ENCODE results near the gene KCNJ4.

Gene KCNJ4

DNA sequence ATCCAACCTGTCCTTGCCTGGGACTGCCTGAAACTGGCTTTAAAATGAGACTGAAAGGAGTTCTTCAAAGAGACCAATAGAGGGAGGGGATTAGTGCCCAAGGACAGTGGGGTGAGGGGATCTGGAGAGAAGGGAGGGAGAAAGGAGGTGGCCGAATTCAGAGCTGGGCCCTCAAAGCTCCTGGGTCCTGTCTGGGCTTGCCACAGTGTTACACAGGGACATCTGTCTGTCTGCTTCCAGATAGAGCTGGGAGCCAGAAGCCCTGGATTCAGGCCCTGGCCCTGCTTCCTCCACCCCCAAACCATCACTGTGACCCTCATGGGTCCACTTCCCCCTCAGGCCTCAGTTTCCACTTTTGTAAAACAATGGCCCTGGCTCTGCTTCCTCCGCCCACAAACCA is 3.6 kb downstream of the KCNJ4 start:
- peaks cover 0 to 28% (median 23%) of the 10 kb centered on the region in 4 donors for H3K4me1 ChIP-seq
- H3K9me3 ChIP-seq: no peaks in the 10 kb centered on the region

GRCh38 chr22:38450234-38450797 is 4.7 kb downstream of the KCNJ4 start:
- Histone ChIP-seq H3K4me1 (peaks cover 0 to 20% (median 15%) of the 10 kb centered on the region in 4 donors), H3K9me3 (no peaks in the 10 kb centered on the region), H3K36me3 (no peaks in the 10 kb centered on the region), H3K27ac (no peak overlapping the region), H3K27me3 (peaks cover under 1 to 92% of the 10 kb centered on the region in 2 donors), H3K4me3 (no peak overlapping the region)
- TF ChIP-seq, protein P1, sequence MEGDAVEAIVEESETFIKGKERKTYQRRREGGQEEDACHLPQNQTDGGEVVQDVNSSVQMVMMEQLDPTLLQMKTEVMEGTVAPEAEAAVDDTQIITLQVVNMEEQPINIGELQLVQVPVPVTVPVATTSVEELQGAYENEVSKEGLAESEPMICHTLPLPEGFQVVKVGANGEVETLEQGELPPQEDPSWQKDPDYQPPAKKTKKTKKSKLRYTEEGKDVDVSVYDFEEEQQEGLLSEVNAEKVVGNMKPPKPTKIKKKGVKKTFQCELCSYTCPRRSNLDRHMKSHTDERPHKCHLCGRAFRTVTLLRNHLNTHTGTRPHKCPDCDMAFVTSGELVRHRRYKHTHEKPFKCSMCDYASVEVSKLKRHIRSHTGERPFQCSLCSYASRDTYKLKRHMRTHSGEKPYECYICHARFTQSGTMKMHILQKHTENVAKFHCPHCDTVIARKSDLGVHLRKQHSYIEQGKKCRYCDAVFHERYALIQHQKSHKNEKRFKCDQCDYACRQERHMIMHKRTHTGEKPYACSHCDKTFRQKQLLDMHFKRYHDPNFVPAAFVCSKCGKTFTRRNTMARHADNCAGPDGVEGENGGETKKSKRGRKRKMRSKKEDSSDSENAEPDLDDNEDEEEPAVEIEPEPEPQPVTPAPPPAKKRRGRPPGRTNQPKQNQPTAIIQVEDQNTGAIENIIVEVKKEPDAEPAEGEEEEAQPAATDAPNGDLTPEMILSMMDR (IDR thresholded peaks at IDR 0.05): no peak
- intact Hi-C loops (cut with DNase I; ENCODE audit: low total_unique reads): no loop called here
- no peak for DNase-seq

More for the DNA sequence above, 3.6 kb downstream of the KCNJ4 start:
- no peaks in the 10 kb centered on the region for H3K36me3 ChIP-seq
- TF ChIP-seq, protein P1 (IDR thresholded peaks at IDR 0.05): no peak
- no peak overlapping the region for H3K27ac ChIP-seq
- H3K27me3 ChIP-seq: peaks cover 7 to 93% of the 10 kb centered on the region in 2 donors
- intact Hi-C loops (cut with DNase I; ENCODE audit: low total_unique reads): no loop called here
- no peak overlapping the region for H3K4me3 ChIP-seq
- DNase-seq: no peak

DNA sequence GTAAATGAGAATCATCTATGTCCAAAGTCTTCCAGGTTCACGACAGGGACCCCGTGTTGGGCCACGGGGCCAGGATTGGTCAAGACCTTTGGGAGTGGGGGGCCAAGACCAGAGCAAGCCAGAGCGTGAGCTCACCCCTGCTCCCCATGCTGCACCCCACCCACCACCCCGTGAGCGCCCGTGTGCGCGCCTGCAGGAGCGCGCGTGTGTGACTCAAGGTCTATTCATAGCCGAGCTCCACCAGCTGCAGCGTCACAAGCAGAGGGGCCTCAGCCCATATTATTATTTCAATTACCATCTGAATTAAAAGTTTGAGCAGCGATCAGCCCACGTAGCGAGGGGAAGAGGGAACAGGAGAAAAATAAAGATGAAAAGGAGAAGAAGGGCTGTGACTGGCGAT is 5.2 kb downstream of the KCNJ4 start:
- peaks cover 0 to 93% of the 10 kb centered on the region in 2 donors for H3K27me3 ChIP-seq
- no peak overlapping the region for H3K4me3 ChIP-seq
- H3K27ac ChIP-seq: no peak overlapping the region
- no peaks in the 10 kb centered on the region for H3K9me3 ChIP-seq
- intact Hi-C loops (cut with DNase I; ENCODE audit: low total_unique reads): no loop called here
- TF ChIP-seq, protein P1 (IDR thresholded peaks at IDR 0.05): no peak
- peaks cover 0 to 14% (median 12%) of the 10 kb centered on the region in 4 donors for H3K4me1 ChIP-seq
- DNase-seq: no peak
- no peaks in the 10 kb centered on the region for H3K36me3 ChIP-seq

GRCh38 chr22:38448945-38449745 is 5.9 kb downstream of the KCNJ4 start:
- H3K27ac ChIP-seq: no peak overlapping the region
- H3K36me3 ChIP-seq: no peaks in the 10 kb centered on the region
- H3K27me3 ChIP-seq: peaks cover 0 to 93% of the 10 kb centered on the region in 2 donors
- H3K4me3 ChIP-seq: no peak overlapping the region
- no peak for DNase-seq
- intact Hi-C loops (cut with DNase I; ENCODE audit: low total_unique reads): no loop called here
- peaks cover 0 to 10% (median 7%) of the 10 kb centered on the region in 4 donors for H3K4me1 ChIP-seq
- TF ChIP-seq, protein P1 (IDR thresholded peaks at IDR 0.05): no peak
- H3K9me3 ChIP-seq: no peaks in the 10 kb centered on the region

DNA sequence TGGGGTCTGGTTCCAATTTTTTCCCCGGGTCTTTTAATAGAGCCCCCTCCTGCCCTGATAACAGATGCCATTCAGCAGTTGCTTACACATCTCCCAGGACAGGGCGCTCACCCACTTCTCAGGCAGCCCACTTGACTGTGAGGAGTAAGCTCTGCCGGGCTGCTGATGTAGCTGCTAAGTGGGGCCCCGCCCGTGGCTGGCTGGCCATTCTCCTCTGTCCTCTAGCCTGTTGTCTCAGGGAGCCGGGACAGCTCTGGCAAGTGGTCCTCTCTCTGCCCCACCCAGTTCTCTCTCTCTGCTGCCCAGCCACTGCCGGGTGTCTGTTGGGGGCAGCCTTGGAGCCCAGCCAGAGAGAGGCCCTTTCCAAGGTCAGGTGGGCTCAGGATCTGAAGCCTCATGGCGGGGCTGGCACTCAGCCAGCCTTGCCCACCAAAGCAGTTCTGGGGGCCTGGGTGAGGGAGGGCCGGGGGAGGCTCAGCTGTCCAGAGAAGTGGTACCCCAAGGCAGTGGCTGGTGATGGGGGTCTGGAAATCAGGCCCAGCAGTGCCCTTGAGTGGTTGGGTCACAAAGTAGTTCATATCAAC is 8.9 kb downstream of the KCNJ4 start:
- TF ChIP-seq, protein P1 (IDR thresholded peaks at IDR 0.05): no peak
- no peak for DNase-seq
- H3K4me1 ChIP-seq: no peaks in the 10 kb centered on the region
- H3K4me3 ChIP-seq: no peak overlapping the region
- H3K27me3 ChIP-seq: peaks cover 0 to 81% of the 10 kb centered on the region in 2 donors
- H3K9me3 ChIP-seq: no peaks in the 10 kb centered on the region
- no peak overlapping the region for H3K27ac ChIP-seq
- H3K36me3 ChIP-seq: no peaks in the 10 kb centered on the region
- intact Hi-C loops (cut with DNase I; ENCODE audit: low total_unique reads): no loop called here
